Stimulated activated CD8-positive, alpha-beta memory T cell treated with anti-CD3 and anti-CD28 coated beads, Interleukin-4, amount 100 ng/mL, for 48 hours (primary cell): ENCODE results near the gene DTX1.
"Not testable (repeated sequence)": the region's sequence is repeated elsewhere in the genome, so short reads cannot be mapped to it uniquely, and the experiment has no call there.

Source experiments
- DNase-seq: peaks from one replicate; pipeline ENCODE4 v3.0.0-alpha.2; 2020

The DTX1 gene

DNA sequence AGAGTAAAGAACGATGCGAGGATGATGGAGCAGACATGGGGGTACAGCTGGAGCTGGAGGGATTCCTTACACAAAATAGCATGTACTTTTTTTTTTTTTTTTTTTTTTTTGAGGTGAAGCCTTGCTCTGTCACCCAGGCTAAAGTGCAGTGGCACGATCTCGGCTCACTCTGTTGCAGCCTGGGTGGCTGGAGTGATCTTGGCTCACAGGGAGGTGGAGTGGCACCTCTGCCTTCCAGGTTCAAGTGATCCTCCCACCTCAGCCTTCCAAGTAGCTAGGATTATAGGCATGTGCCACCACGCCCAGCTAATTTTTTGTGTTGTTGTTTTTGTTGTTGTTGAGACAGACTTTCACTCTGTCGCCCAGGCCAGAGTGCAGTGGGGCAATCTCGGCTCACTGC is 84.2 kb downstream of the DTX1 start:
- DNase-seq: no peak

DNA sequence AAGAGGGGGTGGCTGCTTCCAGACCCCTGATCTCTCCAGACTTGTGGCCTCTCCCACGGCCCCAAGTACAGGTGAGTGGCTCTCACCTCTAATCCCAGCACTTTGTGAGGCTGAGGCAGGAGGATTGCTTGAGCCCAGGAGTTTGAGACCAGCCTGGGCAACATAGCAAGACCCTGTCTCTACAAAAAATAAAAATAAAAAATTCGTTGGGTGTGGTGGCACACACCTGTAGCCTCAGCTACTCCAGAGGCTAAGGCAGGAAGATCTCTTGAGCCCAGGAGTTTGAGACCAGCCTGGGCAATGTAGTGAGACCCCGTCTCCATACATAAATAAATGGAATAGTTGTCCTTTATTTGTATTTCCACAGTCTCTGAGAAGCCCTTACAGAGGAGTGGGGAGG is 85.2 kb downstream of the DTX1 start:
- DNase-seq: not testable (repeated sequence)

DNA sequence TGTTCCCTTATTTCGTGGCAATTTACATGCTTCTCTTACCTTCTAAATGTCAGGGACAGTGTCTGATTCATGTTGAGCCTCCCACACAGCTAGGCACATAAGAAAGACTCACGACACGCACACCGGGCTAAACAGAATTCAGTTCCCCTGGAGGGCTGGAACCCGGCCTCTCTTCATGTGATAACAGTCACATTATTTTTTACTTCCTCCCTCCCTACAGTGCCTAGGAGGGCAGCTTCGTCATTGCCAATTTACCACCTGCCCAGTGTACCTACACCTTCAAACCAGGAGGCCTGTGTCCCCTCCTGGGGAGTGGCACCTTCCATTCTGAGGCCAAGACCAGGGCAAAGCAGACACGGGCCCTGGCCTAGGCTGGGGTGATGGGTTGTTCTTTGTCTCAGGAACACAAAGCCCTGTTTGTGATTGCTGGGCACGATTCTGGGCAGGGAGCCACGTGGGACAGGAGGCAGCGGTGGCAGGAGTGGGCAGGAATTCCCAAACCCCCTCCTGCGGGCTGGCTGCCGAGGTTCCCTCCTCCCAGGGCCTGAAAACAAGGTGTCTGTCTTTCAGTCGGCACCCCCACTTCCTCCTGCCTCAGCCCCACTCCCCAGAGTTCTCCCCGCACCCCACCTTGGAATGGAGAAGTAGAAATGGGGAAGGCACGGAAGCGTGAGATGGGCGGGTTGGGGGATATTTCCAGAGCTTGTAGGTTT is 85.8 kb downstream of the DTX1 start:
- DNase-seq: no peak

DNA sequence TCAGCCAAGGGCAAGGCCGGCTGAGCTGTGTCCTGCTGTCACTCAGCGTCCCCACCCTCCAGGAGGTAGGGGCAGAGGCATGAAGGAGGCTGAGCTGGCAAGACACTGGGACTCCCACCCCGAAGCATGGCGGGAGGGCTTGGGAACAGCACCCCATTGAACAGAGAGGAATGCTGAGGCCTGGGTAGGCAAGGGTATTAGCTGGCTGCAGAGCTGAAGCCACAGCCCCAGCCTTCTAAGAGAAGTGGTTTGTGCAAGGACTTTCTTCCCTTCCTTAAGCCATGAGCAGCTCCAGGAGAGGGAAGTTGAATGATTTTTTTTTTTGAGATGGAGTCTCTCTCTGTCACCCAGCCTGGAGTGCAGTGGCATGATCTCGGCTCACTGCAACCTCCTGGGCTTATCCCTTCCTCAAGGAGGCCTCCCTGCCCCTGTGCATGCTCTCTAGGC is 86.4 kb downstream of the DTX1 start:
- no peak for DNase-seq

DNA sequence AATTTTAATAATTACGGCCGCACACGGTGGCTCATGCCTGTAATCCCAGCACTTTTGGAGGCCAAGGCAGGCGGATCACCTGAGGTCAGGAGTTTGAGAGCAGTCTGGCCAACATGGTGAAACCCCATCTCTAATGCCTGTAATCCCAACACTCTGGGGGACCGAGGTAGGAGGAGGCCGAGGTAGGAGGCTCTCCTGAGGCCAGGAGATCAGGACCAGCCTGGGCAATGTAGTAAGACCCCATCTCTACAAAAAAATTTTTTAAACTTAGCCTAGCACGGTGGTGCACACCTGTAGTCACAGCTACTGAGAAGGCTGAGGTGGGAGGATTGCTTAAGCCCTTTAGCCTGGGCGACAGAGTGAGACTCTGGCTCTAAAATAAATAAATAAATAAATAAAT is 87.4 kb downstream of the DTX1 start:
- DNase-seq: no peak

DNA sequence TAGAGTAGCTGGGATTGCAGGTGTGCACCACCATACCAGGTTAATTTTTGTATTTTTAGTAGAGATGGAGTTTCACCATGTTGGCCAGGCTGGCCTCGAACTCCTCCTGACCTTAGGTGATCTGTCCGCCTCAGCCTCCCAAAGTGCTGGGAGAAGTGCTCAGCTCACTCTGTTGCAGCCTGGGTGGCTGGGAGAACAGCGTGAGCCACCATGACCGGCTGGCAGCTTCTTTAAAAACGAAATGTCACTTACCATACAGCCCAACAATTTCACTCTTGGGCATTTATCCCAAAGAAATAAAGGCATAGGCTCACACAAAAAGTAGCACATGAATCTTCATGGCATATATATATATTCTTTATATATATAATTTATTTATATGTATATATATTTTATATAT is 88.3 kb downstream of the DTX1 start:
- DNase-seq: no peak

DNA sequence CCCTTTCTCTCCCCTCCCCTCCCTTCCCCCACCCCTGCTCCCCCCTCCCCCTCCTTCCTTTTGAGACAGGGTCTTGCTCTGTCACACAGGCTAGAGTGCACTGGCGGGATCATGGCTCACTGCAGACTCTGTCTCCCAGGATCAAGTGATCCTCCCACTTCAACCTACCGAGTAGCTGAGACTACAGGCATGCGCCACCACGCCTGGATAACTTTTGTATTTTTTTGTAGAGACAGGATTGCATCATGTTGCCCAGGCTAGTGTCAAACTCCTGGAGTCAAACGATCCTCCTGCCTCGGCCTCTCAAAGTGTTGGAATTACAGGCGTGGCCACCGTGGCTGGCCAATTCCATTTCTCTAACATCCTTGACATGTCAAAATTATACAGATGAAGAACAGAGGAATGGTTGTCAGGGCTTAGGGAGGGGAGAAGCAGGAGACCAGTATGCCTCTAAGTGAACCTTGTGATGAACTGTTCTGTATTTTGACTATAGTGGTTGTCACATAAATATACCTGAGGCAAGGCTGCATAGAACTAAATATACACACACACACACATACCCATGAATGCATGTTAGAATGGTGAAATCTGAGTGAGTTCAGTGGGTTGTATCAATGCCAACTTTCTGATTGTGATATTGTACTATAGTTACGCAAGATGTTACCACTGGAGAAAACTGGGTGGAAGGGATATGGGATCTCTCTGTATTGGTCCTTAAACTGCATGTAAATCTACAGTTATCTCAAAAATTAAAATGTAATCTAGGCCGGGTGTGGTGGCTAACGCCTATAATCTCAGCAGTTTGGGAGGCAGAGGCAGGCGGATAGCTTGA is 89.4 kb downstream of the DTX1 start:
- no peak for DNase-seq

DNA sequence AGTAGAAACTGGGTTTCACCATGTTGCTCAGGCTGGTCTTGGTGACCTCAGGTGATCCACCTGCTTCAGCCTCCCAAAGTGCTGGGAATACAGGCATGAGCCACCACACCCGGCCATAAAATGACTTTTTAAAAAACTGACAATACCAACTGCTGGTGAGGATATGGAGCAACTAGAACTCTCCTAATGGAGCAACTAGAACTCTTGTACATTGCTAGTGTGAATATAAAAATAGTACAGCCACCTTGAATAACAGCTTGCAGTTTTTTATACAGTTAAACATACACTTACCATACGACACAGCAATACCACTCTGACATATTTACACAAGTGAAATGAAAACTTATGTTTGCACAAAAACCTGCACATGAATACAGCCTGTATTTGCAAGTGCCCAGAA is 90.5 kb downstream of the DTX1 start:
- DNase-seq: no peak
